Endodermal cell (in vitro differentiated cells): ENCODE data around the gene DNAJA3. TPM values are rescaled to one million over a fixed set of nuclear protein-coding genes. Genes with fewer than 3 reads are reported as not detected.

ENCODE experiments used
- DNase-seq: peaks from one replicate; pipeline ENCODE4 v3.0.0-alpha.2; 2017
- H3K27ac ChIP-seq: 2 replicates; pipeline ENCODE4 v1.5.1; 2013; ENCODE audit warnings: mild to moderate bottlenecking, low read depth, low read length, moderate library complexity
- H3K27me3 ChIP-seq: 2 replicates; pipeline ENCODE4 v1.6.1; 2013; ENCODE audit warnings: mild to moderate bottlenecking, low read length, moderate library complexity; ENCODE audit not compliant: insufficient read depth, control insufficient read depth, poor library complexity, severe bottlenecking
- H3K36me3 ChIP-seq: 2 replicates; pipeline ENCODE4 v1.7.0; 2013; ENCODE audit warnings: mild to moderate bottlenecking, low read length, moderate library complexity; ENCODE audit not compliant: control insufficient read depth, insufficient read depth
- H3K4me1 ChIP-seq: one replicate; pipeline ENCODE4 v1.7.0; 2013; ENCODE audit warnings: low read length; ENCODE audit not compliant: control insufficient read depth, insufficient read depth
- H3K4me3 ChIP-seq: 2 replicates; pipeline ENCODE4 v1.5.1; 2013; ENCODE audit warnings: mild to moderate bottlenecking, low read length, moderate library complexity
- H3K9ac ChIP-seq: 2 replicates; pipeline ENCODE4 v1.6.1; 2013; ENCODE audit warnings: mild to moderate bottlenecking, low read length, moderate library complexity; ENCODE audit not compliant: poor library complexity, severe bottlenecking; ENCODE audit errors: extremely low read depth
- H3K9me3 ChIP-seq: 2 replicates; pipeline ENCODE4 v1.6.1; 2013; ENCODE audit warnings: mild to moderate bottlenecking, low read length, moderate library complexity; ENCODE audit not compliant: control insufficient read depth
- H3K27ac Mint-ChIP-seq: 2 replicates; pipeline ENCODE4 v1.8.0; 2020; ENCODE audit warnings: mixed read lengths
- H3K27me3 Mint-ChIP-seq: 2 replicates; pipeline ENCODE4 v1.8.0; 2021; ENCODE audit warnings: mild to moderate bottlenecking, mixed read lengths; ENCODE audit not compliant: insufficient read depth
- H3K36me3 Mint-ChIP-seq: 2 replicates; pipeline ENCODE4 v1.8.0; 2020; ENCODE audit warnings: low read depth, mixed read lengths
- H3K4me1 Mint-ChIP-seq: 2 replicates; pipeline ENCODE4 v1.8.0; 2020; ENCODE audit warnings: mixed read lengths
- H3K4me3 Mint-ChIP-seq: 2 replicates; pipeline ENCODE4 v1.8.0; 2020; ENCODE audit warnings: mild to moderate bottlenecking, moderate library complexity, mixed read lengths
- H3K9me3 Mint-ChIP-seq: 2 replicates; pipeline ENCODE4 v1.8.0; 2020; ENCODE audit warnings: mild to moderate bottlenecking, mixed read lengths
- WGBS, 2 experiments: methylation state at CpG; one replicate each; pipeline versions ENCODE4 v1.1.5 to v1.1.7; 2013; ENCODE audit warnings: missing lambda C conversion rate in 2 of 2, mixed read lengths in 1 of 2; ENCODE audit not compliant: insufficient coverage in 1 of 2, insufficient read length in 1 of 2; 5-methylcytosine and 5-hydroxymethylcytosine counted together
- total RNA-seq, 2 donors: library from RNA; stranded (reverse); fragmentation: NEBNext Ultra II Directional in 1 of 2; extraction: Animal tissue kit (Norgen Biotek cat#: 25700) in 1 of 2; gene quantifications; 2 replicates in 1 of 2; 3 replicates in 1 of 2; pipeline ENCODE4 v1.2.1, GENCODE V29; 2021
- TF ChIP-seq, protein P1 (sequence below): fragments of 200-600 bp; sonication (generic); conservative IDR thresholded peaks from 2 replicates; pipeline ENCODE4 v1.5.0; 2021; ENCODE audit warnings: antibody characterized with exemption, mild to moderate bottlenecking

DNAJA3 gene
- total RNA-seq, 2 donors from 2014 or later, result 37.4 to 38.5 TPM

DNA sequence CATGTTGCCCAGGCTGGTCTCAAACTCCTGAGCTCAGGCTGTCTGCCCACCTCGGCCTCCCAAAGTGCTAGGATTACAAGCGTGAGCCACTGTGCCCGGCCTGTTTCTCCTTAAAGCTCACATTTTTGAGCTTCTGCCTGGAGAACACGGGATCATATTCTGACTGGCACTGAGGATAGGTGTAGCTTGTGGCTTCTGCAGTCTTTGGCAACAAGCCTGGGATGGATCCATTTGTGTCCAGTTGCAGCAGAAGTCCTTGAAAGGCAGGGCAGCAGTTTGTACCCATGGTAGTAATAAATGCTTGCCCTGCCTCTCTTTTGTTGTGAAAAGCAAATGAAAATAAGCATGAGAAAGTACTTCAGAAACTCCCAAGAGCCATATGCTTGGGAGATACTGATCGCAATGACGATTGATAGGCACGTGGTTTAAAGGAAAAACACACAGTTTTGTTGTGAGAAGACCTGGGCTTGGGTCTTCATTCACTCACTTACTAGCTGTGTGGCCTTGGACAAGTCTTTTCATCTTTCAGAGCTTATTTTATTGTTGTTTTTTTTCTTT, 6.2 kb upstream of the DNAJA3 start:
- Mint-ChIP-seq H3K27ac (no peak overlapping the region), H3K4me3 (no peak overlapping the region), H3K4me1 (no peaks in the 10 kb centered on the region), H3K36me3 (no peaks in the 10 kb centered on the region), H3K9me3 (no peaks in the 10 kb centered on the region), H3K27me3 (peaks cover 10% of the 10 kb centered on the region)
- no peak overlapping the region for H3K27ac ChIP-seq
- WGBS, 2 experiments, result 81 to 86% methylated on average over 7 of the region's 7 CpGs
- H3K27me3 ChIP-seq, result no peaks in the 10 kb centered on the region
- no peak overlapping the region for H3K4me3 ChIP-seq
- TF ChIP-seq, protein P1, sequence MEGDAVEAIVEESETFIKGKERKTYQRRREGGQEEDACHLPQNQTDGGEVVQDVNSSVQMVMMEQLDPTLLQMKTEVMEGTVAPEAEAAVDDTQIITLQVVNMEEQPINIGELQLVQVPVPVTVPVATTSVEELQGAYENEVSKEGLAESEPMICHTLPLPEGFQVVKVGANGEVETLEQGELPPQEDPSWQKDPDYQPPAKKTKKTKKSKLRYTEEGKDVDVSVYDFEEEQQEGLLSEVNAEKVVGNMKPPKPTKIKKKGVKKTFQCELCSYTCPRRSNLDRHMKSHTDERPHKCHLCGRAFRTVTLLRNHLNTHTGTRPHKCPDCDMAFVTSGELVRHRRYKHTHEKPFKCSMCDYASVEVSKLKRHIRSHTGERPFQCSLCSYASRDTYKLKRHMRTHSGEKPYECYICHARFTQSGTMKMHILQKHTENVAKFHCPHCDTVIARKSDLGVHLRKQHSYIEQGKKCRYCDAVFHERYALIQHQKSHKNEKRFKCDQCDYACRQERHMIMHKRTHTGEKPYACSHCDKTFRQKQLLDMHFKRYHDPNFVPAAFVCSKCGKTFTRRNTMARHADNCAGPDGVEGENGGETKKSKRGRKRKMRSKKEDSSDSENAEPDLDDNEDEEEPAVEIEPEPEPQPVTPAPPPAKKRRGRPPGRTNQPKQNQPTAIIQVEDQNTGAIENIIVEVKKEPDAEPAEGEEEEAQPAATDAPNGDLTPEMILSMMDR, result no peak
- no peak overlapping the region for H3K9ac ChIP-seq
- no peaks in the 10 kb centered on the region for H3K4me1 ChIP-seq
- H3K9me3 ChIP-seq, result no peaks in the 10 kb centered on the region
- no peaks in the 10 kb centered on the region for H3K36me3 ChIP-seq
- DNase-seq, result no peak

DNA sequence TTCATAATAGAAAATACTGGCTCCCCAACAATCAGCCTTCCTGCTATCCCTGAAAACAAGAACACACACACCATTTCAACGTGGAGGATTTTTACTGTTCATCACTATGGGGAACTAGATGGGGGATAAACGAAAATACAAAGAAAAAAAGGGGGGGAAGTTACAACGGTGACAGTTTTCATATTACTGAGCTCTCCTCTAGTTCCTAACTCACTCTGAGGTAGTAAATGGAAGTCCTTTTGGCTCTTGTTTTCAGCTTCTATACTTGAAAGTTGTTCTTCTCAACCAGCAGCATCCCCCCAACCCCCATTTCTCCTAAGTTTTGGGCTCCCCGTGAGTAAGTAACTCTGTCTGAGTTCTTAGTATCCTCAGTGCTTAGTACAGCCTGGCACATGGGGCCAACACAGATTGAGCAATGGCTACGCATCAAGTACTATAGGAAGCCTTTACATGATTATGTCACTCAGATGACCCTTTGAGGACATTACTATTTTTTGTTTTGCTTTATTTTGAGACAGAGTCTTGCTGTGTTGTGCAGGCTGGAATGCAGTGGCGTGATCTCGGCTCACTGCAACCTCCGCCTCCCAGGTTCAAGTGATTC, 5.1 kb upstream of the DNAJA3 start:
- Mint-ChIP-seq H3K27ac (no peak overlapping the region), H3K4me3 (no peak overlapping the region), H3K4me1 (no peaks in the 10 kb centered on the region), H3K36me3 (no peaks in the 10 kb centered on the region), H3K9me3 (no peaks in the 10 kb centered on the region), H3K27me3 (peaks cover 10% of the 10 kb centered on the region)
- Histone ChIP-seq H3K27me3 (no peaks in the 10 kb centered on the region), H3K9me3 (no peaks in the 10 kb centered on the region), H3K9ac (no peak overlapping the region), H3K4me3 (no peak overlapping the region), H3K4me1 (no peaks in the 10 kb centered on the region), H3K27ac (no peak overlapping the region), H3K36me3 (no peaks in the 10 kb centered on the region)
- 91 to 92% methylated on average over 6 to 7 of the region's 8 CpGs for WGBS, 2 experiments
- no peak for DNase-seq
- TF ChIP-seq, protein P1, result no peak

DNA sequence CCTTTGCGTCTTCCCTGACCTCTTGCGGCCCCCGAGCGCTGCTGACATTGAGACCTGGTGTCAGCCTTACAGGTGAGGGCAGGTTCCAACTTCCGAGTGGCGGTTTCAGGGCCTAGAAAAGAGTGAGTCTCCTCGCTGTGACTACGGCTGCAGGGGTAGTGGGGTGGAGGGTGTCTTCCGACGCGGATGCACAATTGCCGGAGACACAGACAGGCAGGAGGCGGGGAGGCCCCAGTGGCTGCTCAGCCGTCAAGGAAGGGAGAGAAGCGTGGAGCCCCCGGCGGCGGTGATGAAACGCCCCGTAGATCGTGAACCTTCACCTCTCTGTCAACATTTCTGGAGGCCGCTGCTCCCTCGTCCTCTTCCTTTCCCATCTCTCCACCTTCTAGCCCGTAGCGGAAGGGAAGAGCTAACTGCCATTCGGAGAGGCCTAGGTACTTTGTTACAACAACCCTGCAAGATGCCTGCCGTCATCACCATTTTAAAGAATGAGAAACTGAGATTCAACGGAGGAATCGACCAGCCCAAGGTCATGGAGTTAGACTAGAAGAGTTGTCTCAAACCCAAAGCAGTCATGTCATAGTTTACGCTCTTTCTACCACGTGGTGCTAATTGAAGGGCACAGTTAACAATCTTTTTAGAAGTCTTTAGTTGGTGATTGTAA, 485 bp downstream of the DNAJA3 start:
- H3K4me3 Mint-ChIP-seq, result peak overlapping the region; percentile 90
- peaks cover 17% of the 10 kb centered on the region for H3K36me3 Mint-ChIP-seq
- no peaks in the 10 kb centered on the region for H3K4me1 ChIP-seq
- peak overlapping the region; percentile 99 for H3K4me3 ChIP-seq
- 3 to 7% methylated on average over 11 to 31 of the region's 31 CpGs for WGBS, 2 experiments
- peaks cover 7% of the 10 kb centered on the region for H3K4me1 Mint-ChIP-seq
- peak overlapping the region; percentile 93 for H3K27ac Mint-ChIP-seq
- no peak for DNase-seq
- H3K9ac ChIP-seq, result peak overlapping the region; percentile 88
- H3K27me3 ChIP-seq, result no peaks in the 10 kb centered on the region
- no peaks in the 10 kb centered on the region for H3K9me3 ChIP-seq
- H3K36me3 ChIP-seq, result peaks cover 3% of the 10 kb centered on the region
- no peak overlapping the region for H3K27ac ChIP-seq
- no peaks in the 10 kb centered on the region for H3K27me3 Mint-ChIP-seq
- no peaks in the 10 kb centered on the region for H3K9me3 Mint-ChIP-seq
- TF ChIP-seq, protein P1, result peak; percentile 24
